HEK293 (cell line): ENCODE results near the gene CD82.

Source experiments
- CTCF ChIA-PET: fragments of 350-600 bp; formaldehyde crosslinking; extraction: SDS; loops from one replicate; lab custom pipeline; 2021; ENCODE audit warnings: antibody characterized with exemption; lab: Yijun Ruan, JAX
- POLR2A ChIA-PET: fragments of 300-600 bp; formaldehyde crosslinking; extraction: SDS; loops from one replicate; lab custom pipeline; 2020; ENCODE audit warnings: antibody characterized with exemption, inconsistent platforms; lab: Yijun Ruan, JAX
- H3K27ac ChIP-seq: fragments of 200-500 bp; sonication (Bioruptor generic); 2 replicates; pipeline ENCODE4 v1.5.1; 2014; ENCODE audit warnings: low read depth, low read length, control low read depth, inconsistent platforms; ENCODE audit errors: extremely low read depth
- H3K36me3 ChIP-seq, 2 experiments: fragments of 200-500 bp in 1 of 2; sonication (Bioruptor generic) in 1 of 2; 1 replicate in 1 of 2; 2 replicates in 1 of 2; pipeline ENCODE4 v1.5.1; 2014 to 2017; ENCODE audit warnings: inconsistent platforms in 2 of 2, low read length in 2 of 2; ENCODE audit not compliant: control insufficient read depth in 2 of 2, insufficient read depth in 1 of 2
- H3K4me1 ChIP-seq: fragments of 200-500 bp; sonication (Bioruptor generic); 2 replicates; pipeline ENCODE4 v1.5.1; 2014; ENCODE audit warnings: mild to moderate bottlenecking, low read length, inconsistent platforms; ENCODE audit not compliant: control insufficient read depth, insufficient read depth
- H3K4me3 ChIP-seq: 2 replicates; pipeline ENCODE4 v1.5.1; 2011; ENCODE audit warnings: low read depth, mild to moderate bottlenecking, control low read depth, low read length, moderate library complexity
- H3K9me3 ChIP-seq: fragments of 200-500 bp; sonication (Bioruptor generic); 2 replicates; pipeline ENCODE4 v1.5.1; 2014; ENCODE audit warnings: low read depth, low read length, inconsistent platforms; ENCODE audit not compliant: control insufficient read depth, insufficient read depth
- BCL11B ChIP-seq: fragments of 450-650 bp; formaldehyde crosslinking; IDR thresholded peaks from 2 replicates; pipeline ENCODE4 v1.5.1; 2016; ENCODE audit warnings: low read depth, missing biosample characterization, missing genetic modification characterization
- GLI4 ChIP-seq: fragments of 450-650 bp; formaldehyde crosslinking; IDR thresholded peaks from 2 replicates; pipeline ENCODE4 v1.5.1; 2016; ENCODE audit warnings: missing biosample characterization, missing genetic modification characterization
- GLIS2 ChIP-seq: fragments of 450-650 bp; formaldehyde crosslinking; IDR thresholded peaks from 2 replicates; pipeline ENCODE4 v1.5.1; 2016; ENCODE audit warnings: missing biosample characterization, missing genetic modification characterization
- IKZF3 ChIP-seq: fragments of 450-650 bp; IDR thresholded peaks from 2 replicates; pipeline ENCODE4 v1.5.0; 2018; ENCODE audit warnings: missing biosample characterization, mild to moderate bottlenecking, missing genetic modification characterization, moderate library complexity
- KLF1 ChIP-seq: fragments of 450-650 bp; formaldehyde crosslinking; IDR thresholded peaks from 2 replicates; pipeline ENCODE4 v1.5.1; 2016; ENCODE audit warnings: missing biosample characterization, missing genetic modification characterization
- PRDM1 ChIP-seq: fragments of 450-650 bp; formaldehyde crosslinking; IDR thresholded peaks from 2 replicates; pipeline ENCODE4; 2016; ENCODE audit warnings: missing biosample characterization, missing genetic modification characterization
- RBAK ChIP-seq: fragments of 450-650 bp; formaldehyde crosslinking; IDR thresholded peaks from 2 replicates; pipeline ENCODE4 v1.5.1; 2016; ENCODE audit warnings: missing biosample characterization, missing genetic modification characterization
- TSHZ1 ChIP-seq: fragments of 450-650 bp; formaldehyde crosslinking; IDR thresholded peaks from 2 replicates; pipeline ENCODE4 v1.5.1; 2016; ENCODE audit warnings: missing biosample characterization, missing genetic modification characterization, borderline replicate concordance
- ZBTB20 ChIP-seq: fragments of 450-650 bp; formaldehyde crosslinking; IDR thresholded peaks from 2 replicates; pipeline ENCODE4 v1.5.1; 2016; ENCODE audit warnings: missing biosample characterization, missing genetic modification characterization
- ZBTB26 ChIP-seq: fragments of 450-650 bp; formaldehyde crosslinking; optimal IDR thresholded peaks from 2 replicates; pipeline ENCODE3; 2016; ENCODE audit warnings: missing biosample characterization, mild to moderate bottlenecking, missing genetic modification characterization
- ZBTB44 ChIP-seq: fragments of 450-650 bp; IDR thresholded peaks from 2 replicates; pipeline ENCODE4 v1.5.1; 2018; ENCODE audit warnings: missing biosample characterization, mild to moderate bottlenecking, missing genetic modification characterization
- ZBTB49 ChIP-seq: fragments of 450-650 bp; formaldehyde crosslinking; IDR thresholded peaks from 2 replicates; pipeline ENCODE4 v1.5.1; 2016; ENCODE audit warnings: missing biosample characterization, missing genetic modification characterization, low read depth
- ZBTB8A ChIP-seq: fragments of 450-650 bp; formaldehyde crosslinking; IDR thresholded peaks from 2 replicates; pipeline ENCODE4 v1.5.1; 2016; ENCODE audit warnings: missing biosample characterization, missing genetic modification characterization
- ZNF16 ChIP-seq: fragments of 450-650 bp; formaldehyde crosslinking; IDR thresholded peaks from 2 replicates; pipeline ENCODE4 v1.5.1; 2016; ENCODE audit warnings: low read depth, missing biosample characterization, missing genetic modification characterization
- ZNF2 ChIP-seq: fragments of 450-650 bp; formaldehyde crosslinking; IDR thresholded peaks from 2 replicates; pipeline ENCODE4 v1.5.1; 2016; ENCODE audit warnings: missing biosample characterization, missing genetic modification characterization
- ZNF248 ChIP-seq: fragments of 450-650 bp; formaldehyde crosslinking; IDR thresholded peaks from 2 replicates; pipeline ENCODE4 v1.5.1; 2017; ENCODE audit warnings: missing biosample characterization, missing genetic modification characterization
- ZNF626 ChIP-seq: fragments of 450-650 bp; sonication (Bioruptor Pico); formaldehyde crosslinking; IDR thresholded peaks from 2 replicates; pipeline ENCODE4 v1.5.1; 2018; ENCODE audit warnings: missing biosample characterization, missing genetic modification characterization, inconsistent platforms
- ZNF707 ChIP-seq: fragments of 450-650 bp; formaldehyde crosslinking; IDR thresholded peaks from 2 replicates; pipeline ENCODE4 v1.5.1; 2016; ENCODE audit warnings: missing biosample characterization, missing genetic modification characterization
- ZNF747 ChIP-seq: fragments of 450-650 bp; formaldehyde crosslinking; IDR thresholded peaks from 2 replicates; pipeline ENCODE4 v1.5.1; 2016; ENCODE audit warnings: missing biosample characterization, missing genetic modification characterization
- ZNF830 ChIP-seq: fragments of 450-650 bp; IDR thresholded peaks from 2 replicates; pipeline ENCODE4 v1.5.0; 2018; ENCODE audit warnings: missing biosample characterization, missing genetic modification characterization, low read depth, mild to moderate bottlenecking, moderate library complexity
- ZSCAN16 ChIP-seq: fragments of 450-650 bp; formaldehyde crosslinking; IDR thresholded peaks from 2 replicates; pipeline ENCODE4 v1.5.1; 2016; ENCODE audit warnings: missing biosample characterization, missing genetic modification characterization
- ZSCAN18 ChIP-seq: fragments of 450-650 bp; formaldehyde crosslinking; IDR thresholded peaks from 2 replicates; pipeline ENCODE4 v1.5.1; 2016; ENCODE audit warnings: missing biosample characterization, missing genetic modification characterization
- ZSCAN30 ChIP-seq: fragments of 450-650 bp; IDR thresholded peaks from 2 replicates; pipeline ENCODE4 v1.5.1; 2018; ENCODE audit warnings: missing biosample characterization, mild to moderate bottlenecking, missing genetic modification characterization, moderate library complexity

The CD82 gene

GRCh38 chr11:44630511-44631210 lies 65.2 kb downstream of the CD82 start:
- Histone ChIP-seq H3K27ac (no peak overlapping the region), H3K4me1 (no peaks in the 10 kb centered on the region), H3K4me3 (no peak overlapping the region), H3K36me3 (no peaks in the 10 kb centered on the region), H3K9me3 (no peaks in the 10 kb centered on the region)
- TF ChIP-seq ZSCAN16 (tag by site-specific recombination) (no peak), ZBTB49 (no peak), ZSCAN30 (no peak), IKZF3 (tag by site-specific recombination) (no peak)
- CTCF ChIA-PET = interaction anchor here (0.6 to 0.9 kb wide), 2 partner anchors 289 to 365 kb away, joined by 3 to 4 read pairs; no protein-coding TSS in a partner anchor
- POLR2A ChIA-PET = no interaction called here

GRCh38 chr11:44631831-44632230 lies 66.4 kb downstream of the CD82 start:
- Histone ChIP-seq H3K36me3 (no peaks in the 10 kb centered on the region), H3K4me1 (no peaks in the 10 kb centered on the region), H3K4me3 (no peak overlapping the region), H3K27ac (no peak overlapping the region), H3K9me3 (no peaks in the 10 kb centered on the region)
- ChIA-PET POLR2A (no interaction called here), CTCF (interaction anchor here (0.7 to 2.6 kb wide), 5 partner anchors 10 to 288 kb away, joined by 3 to 13 read pairs (median 3); no protein-coding TSS in a partner anchor)
- TF ChIP-seq RBAK (tag by site-specific recombination) (no peak), ZBTB44 (tag by site-specific recombination) (no peak), ZNF2 (tag by site-specific recombination) (no peak), ZBTB26 (tag by site-specific recombination) (no peak), TSHZ1 (tag by site-specific recombination) (no peak), ZBTB20 (tag by site-specific recombination) (no peak), ZNF830 (tag by site-specific recombination) (no peak), ZNF747 (tag by site-specific recombination) (no peak), ZNF16 (tag by site-specific recombination) (no peak), ZBTB8A (tag by site-specific recombination) (no peak), GLI4 (tag by site-specific recombination) (no peak), ZNF707 (tag by site-specific recombination) (no peak), PRDM1 (no peak), ZNF626 (no peak), ZSCAN18 (tag by site-specific recombination) (no peak), ZNF248 (no peak), BCL11B (tag by site-specific recombination) (no peak), GLIS2 (tag by site-specific recombination) (no peak), KLF1 (no peak)
